Stimulated activated CD8-positive, alpha-beta memory T cell treated with anti-CD3 and anti-CD28 coated beads, Interleukin-4, amount 100 ng/mL, for 1 hour (primary cell): ENCODE data around the gene NAALADL2.

ENCODE experiments used
- DNase-seq, 2 donors: peaks; one replicate each; pipeline ENCODE4 v3.0.0-alpha.2; 2020; ENCODE audit warnings: low read depth in 2 of 2, low spot score in 1 of 2

NAALADL2 gene

GRCh38 chr3:174884776-174885568, 25.8 kb downstream of the NAALADL2 start:
- no peak for DNase-seq

DNA sequence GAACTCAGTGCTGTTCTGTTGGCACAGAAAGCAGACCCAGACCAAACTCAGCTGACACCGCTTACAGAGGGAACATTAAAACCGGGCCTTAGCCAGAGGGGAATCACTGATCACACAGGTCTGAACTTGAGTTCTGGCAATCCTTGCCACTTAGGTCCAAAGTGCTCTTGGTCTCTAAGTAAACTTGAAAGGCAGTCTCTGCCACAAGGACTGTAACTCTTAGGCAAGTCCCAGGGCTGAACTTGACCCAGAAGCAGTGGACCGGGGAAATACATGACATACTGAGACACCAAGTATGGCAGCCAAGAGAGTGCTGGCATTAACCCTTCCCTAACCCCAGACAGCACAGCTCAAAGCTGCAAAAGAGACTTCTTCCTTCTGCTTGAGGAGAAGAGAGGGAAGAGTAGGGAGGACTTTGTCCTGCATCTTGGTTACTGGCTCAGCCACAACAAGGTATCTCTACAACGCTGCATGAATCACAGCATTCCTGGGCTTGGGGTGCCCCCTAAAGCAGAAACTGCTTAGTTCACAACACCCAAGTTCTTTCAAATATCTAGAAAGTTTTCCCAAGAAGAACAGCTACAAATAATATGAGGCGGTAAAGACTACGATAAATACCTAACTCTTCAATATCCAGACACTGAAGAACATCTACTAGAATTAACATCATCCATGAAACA, 32.5 kb downstream of the NAALADL2 start:
- no peak for DNase-seq

- no peak for DNase-seq
Measured at GRCh38 chr3:174907027-174907426, 47.9 kb downstream of the NAALADL2 start.

DNA sequence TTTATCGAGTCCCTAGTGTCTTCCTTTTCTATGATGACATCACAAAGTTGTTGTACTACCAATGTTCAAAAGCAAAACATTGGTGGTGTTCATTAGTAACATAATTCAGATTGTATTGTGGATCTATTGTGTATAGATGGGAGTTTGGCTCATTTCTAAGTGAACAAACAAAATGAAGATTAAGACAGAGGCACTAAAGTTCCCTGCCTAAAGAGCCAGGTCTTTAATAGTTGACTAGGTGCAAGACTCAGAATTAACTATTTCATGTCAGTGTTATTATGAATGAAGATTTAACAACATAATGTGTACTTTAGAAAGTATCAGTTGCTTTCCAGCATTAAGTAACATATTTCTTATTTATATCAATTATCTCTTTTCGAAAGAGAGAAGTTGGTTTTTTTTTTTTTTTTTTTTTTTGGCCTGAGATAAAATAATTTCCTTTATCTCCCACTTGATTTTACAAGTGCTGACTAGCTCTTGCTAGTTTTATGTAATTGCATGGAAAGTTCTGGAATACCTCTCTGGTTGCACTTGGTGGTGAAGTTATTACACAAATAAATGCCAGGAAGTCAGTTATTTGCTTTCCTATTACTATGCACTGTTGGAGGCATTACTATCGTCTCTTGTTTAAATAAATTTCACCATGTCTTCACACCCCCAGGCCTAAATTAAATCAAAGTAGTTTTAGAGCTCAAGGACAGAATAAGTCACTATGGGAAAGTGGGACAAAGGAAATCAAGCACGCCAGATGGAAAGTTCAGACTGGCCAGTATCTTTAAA, 48.7 kb downstream of the NAALADL2 start:
- no peak for DNase-seq

GRCh38 chr3:174931473-174932353, 72.6 kb downstream of the NAALADL2 start:
- DNase-seq = no peak

DNA sequence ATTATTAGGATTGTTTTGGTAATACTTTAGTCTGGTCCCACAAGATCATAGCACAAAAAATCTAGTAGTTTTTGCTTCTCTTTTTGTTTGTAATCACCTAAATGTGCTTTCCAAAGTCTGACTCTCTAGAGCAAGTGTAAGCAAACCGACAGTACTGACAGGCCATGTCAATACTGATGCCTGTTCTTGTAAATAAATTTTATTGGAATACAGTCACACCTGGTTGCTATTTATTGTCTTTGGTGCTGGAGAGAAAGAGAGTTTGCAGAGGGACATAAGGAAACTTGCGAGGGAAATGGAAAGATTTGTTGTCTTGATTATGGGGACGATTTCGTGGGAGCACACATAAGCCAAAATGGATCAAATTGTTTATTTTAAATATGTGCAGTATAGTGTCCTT, 77.5 kb downstream of the NAALADL2 start:
- no peak for DNase-seq

DNA sequence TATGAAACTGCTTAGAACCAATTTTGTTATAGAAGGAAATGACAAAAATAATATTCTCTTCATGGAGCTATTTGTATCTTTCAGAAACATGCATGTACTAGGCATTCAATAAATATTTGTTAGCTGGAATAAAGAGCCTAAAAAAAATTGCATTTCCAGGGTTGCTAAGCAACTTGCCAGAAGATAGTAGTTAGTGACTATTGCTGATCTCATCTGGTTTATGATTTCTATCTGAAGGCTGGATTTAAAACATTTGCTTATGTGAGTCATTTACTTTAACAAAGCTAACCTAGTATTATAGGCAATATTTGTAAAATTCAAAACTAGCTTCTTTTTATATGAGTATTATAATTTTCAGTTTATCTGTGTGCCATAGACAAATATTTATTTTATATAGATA, 78.3 kb downstream of the NAALADL2 start:
- DNase-seq = no peak

DNA sequence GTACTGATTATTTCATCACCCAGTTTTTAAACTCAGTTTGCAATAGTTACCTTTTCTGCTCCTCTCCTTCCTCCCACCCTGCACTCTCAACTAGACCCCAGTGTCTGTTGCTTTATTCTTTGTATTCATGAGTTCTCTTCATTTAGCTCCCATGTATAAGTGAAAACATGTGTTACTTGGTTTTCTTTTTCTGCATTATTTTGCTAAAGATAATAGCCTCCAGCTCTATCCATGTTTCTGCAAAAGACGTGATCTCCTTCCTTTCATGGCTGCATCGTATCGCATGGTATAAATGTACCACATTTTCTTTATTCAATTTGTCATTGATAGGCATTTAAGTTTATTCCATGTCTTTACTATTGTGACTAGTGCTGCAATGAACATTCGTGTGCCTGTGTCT, 79.0 kb downstream of the NAALADL2 start:
- no peak for DNase-seq

GRCh38 chr3:174940151-174940550, 81.0 kb downstream of the NAALADL2 start:
- no peak for DNase-seq

DNA sequence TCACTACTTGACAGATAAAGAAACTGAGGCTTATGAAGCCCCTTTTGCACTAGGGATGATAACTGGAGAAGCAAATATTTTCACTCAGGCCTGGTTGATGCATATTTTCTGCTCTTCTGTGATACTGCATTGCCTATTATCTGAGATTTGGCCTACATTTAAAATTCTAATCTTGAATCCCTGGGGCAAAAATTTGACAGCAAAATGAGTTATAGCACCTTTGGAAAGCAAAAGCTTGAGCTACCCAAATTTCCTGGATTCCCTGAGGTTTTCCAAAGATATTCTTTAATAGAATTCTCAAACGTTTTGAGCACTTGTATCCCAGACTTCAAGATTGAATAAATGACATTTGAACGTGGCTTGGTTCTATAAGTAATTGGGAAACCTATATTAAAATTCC, 86.1 kb downstream of the NAALADL2 start:
- no peak for DNase-seq

- DNase-seq = no peak
Measured at GRCh38 chr3:174945951-174946350, 86.8 kb downstream of the NAALADL2 start.

DNA sequence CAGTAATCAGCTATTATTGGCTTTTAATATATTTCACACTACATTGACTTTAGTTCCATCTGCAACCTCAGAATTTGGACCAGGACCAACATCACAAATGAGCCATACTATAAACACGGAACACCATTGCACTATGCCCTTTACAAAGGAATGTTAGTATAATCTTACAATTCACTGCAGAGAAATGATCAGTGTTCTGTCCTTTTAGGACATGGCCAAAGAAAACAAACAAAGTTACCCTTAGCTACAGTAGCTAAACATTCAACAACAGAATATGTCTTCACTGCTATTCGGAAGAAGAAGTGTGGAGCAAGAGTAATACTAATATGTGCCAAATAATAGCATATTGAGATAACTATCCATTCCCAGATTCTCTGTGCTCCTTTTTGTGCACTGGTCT, 90.4 kb downstream of the NAALADL2 start:
- DNase-seq = no peak

DNA sequence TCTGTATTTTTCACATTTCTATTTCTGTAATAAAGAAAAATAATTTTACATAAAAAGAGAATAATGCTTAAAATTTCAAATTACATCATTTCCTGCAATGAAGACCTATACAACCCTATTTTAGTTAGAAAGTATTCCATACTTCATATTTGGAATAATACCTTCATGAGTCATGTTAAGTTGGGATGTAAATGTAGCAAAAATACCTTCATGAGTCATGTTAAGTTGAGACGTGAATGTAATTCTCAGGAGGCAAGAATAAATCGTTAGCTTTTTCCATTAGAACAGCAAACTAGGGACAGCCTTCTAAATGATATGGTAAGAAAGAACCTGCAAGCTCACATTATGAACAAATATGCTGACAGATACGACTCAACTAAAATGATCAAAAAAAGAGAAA, 91.9 kb downstream of the NAALADL2 start:
- no peak for DNase-seq

DNA sequence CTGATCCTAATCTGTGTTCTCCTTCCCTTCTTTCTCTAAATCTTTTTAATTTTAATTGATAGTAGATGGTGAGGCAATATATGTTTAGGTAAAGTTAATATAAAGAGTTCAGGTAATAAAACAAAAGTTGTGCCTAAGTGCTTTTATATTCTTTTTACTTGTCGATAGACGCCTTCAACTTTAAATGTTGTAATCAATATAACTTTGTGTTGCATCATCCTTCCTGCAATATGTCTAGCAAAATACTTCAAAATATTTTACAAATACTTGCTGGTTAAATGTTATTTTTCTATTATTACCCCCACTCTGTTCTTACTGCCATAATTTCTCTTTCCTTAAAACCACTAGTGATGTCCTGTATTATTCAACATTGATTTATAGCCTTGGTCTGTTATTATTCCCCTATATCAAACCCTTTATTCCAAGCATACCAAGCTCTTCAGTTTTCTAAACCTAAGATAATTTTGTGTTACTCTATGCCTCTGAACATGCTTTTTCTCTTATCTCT, 92.4 kb downstream of the NAALADL2 start:
- DNase-seq = no peak

DNA sequence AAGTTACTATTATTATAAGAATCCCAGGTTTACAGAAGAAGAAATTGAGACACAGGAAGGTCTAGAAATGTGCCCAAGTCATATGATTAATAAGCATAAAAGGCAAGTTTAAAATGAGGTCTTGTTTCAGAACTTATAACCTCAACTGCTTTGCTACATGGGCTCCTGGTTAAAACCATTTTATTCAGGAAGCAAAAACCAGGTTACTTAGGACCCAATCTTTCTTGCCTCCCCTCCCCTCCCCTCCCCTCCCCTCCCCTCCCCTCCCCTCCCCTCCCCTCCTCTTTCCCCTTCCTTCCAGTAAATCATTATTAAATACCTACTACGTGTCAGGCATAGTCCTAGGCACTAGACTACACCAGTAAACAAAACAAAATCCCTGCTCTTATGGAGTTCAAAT, 93.9 kb downstream of the NAALADL2 start:
- no peak for DNase-seq

DNA sequence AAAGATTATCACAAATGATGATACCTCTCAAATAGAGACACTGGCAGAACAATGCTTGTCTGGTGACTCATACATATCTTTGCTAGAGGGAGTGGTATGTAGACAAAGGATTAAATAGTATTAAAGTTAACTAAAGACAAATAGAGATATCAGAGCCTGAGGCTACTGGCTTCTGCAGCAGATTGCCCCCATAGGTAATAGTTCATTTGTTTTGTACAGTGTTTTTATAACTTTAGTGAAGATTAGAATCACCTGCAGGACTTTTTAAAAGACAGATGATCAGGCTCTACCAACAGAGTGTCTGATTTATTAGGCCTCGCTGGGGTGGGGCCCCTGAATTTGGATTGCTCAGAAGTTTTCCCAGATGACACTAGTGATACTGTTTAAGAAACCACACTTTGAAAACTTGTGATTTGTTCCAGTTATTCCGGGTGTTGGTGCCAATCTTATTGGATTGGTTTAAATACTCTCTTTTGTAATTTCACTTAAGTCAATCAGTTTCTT, 96.4 kb downstream of the NAALADL2 start:
- DNase-seq = no peak

- DNase-seq = no peak
Measured at GRCh38 chr3:174957081-174957480, 97.9 kb downstream of the NAALADL2 start.

- DNase-seq = no peak
Measured at GRCh38 chr3:174957551-174958001, 98.4 kb downstream of the NAALADL2 start.

DNA sequence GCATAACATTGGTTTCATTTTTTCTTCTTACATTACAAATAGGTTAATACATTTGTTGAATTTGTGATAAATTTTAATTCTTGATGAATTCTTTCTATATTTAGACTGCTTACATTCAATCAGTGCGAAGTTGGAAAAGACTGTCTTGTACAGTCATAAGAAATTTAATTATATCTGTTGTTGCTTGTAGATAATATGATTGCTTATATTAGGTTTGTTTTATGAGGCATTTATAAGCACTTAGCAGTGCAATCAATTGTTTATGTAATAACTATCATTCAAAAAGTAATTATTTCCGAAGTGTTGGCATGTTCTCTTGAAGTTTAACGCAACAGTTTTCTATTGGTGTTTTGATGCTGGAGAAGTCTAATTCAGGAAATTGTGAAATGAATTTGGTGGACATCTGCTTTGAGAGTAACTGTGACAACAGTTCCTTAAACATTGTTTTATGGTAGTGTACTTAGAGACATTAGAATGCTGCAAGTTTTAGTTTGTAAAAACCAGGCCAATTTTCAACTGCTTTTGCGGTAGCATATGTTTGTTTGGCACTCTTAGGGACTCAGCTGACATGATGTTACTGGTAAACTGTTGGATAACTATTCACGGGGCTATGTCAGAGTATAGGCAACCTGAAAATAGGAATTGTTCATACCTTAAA, 99.7 kb downstream of the NAALADL2 start:
- DNase-seq = no peak

- no peak for DNase-seq
Measured at GRCh38 chr3:174959556-174960065, 100.5 kb downstream of the NAALADL2 start.
